HG02870 (cell line): ENCODE data around the gene UQCRC2.
"Not testable (repeated sequence)": the region's sequence is repeated elsewhere in the genome, so short reads cannot be mapped to it uniquely, and the experiment has no call there.

Experiments used
- ATAC-seq: cut with Tn5 transposase; IDR thresholded peaks from one replicate; pipeline ENCODE4 v1.9.1; 2021; ENCODE audit warnings: mild to moderate bottlenecking, moderate library complexity; ENCODE audit not compliant: unreplicated experiment

The UQCRC2 gene

GRCh38 chr16:22008215-22009059 is 55.3 kb downstream of the UQCRC2 start:
- ATAC-seq: no peak

DNA sequence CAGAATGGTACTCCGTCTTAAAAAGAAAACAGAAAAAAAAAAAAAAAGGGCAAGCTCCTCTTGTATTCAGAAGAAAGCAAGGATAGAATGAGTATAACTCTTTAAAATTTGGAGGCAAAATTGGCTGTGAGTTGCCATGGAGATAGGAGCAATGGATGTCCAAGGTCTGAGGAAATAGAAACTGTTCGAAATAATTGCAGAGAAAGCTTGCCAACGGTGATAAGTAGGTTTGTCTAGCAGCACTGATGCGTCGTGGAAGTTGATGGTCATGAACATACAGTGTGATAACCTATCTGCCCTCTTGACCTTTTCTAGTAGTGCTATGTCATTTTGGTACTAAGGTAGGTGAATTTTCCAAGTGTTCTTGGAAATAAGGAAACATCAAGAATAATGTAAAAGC is 57.7 kb downstream of the UQCRC2 start:
- no peak for ATAC-seq

DNA sequence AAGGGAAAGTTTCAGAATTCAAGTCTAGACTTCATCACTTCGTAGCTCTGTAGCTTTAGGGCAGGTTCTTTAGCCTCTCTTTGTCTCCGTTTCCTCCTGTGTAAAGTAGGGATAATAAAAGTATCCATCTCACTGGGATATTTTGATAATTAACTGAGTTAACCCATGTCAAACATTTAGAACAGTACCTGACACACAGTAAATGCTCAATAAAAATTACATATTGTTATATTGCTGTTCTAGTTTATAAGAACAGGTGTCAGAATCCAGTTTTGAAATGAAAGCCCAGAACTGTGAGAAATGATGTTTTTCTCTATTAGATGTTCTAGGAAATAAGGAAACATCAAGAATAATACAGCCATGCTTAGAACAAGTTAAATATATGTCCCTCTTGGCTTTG is 59.1 kb downstream of the UQCRC2 start:
- no peak for ATAC-seq

DNA sequence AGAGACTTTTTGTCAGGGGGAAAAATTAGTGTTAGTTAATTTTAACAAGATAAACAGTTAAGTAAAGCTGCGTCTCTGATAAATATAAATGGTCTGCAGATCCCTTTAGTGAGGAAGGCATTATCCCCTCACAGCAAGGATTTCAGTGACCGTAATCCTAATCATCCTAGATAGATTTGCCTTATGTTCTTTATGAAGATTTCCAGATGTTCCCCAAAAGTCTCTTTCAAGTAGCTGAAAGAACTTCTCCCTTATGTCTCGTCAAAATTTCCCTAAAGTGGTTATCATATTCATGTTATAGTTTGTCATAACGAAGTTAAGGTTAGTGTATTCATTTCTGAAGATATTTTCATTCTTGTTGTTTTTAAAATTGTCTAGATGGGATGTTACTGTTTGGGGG is 60.3 kb downstream of the UQCRC2 start:
- ATAC-seq: no peak

- ATAC-seq: peak; percentile 65
Observed at GRCh38 chr16:22014271-22014873, 61.2 kb downstream of the UQCRC2 start.

DNA sequence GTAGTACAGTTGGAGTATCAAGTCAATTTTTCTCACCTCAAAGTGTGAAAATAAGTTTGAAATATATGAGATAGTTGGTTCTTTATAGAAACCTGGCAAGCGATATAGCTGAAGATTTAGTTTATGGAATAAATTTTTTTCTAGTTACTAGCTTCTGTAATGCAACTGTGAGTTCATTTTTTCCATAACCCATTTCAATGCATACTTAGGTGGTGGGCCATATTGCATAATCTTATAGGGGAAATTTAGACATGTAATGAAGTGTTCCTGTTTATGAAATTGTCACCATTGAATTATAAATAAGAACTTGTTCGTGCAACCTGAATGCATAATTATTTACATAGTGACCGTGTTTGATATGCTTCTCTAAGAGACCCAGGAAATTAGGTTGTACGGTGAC is 63.8 kb downstream of the UQCRC2 start:
- ATAC-seq: no peak

GRCh38 chr16:22018559-22018958 is 65.4 kb downstream of the UQCRC2 start:
- ATAC-seq: no peak

DNA sequence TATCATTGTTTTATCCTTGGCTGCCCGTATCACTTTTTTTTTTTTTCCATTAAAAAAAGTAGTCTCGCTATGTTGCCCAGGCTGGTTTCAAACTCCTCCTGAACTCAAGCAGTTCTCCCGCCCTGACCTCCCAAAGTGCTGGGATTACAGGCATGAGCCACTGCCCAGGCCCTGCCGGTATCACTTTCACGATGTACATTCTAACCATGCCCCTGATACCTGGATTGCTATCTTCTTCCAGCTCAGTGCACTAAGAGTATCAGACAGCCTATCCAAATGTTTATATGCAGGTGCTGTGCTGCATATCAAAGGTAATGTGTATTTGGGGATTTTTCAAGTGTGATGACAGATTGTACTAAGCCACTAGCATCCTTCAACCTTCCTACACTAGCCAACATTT is 69.0 kb downstream of the UQCRC2 start:
- no peak for ATAC-seq

DNA sequence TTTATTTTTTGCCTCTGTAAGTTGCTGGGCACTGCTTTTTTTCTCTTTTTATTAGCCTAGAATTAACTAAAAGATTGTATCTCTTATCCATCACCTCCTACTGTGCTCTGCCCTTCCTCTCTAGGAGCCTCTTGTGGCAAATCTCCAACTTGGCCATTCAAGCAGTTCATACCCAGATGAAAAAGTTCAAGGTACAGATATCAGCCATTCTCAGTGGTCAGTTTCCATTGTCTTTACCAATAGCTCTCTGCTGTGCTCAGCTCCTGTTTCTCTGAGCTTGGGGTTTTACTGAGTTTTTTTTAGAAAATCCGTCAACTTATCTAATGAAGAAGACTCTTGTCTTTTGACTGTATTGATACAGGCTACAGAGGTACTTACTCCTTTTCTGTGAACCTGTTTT is 70.3 kb downstream of the UQCRC2 start:
- ATAC-seq: peak; percentile 54

- not testable (repeated sequence) for ATAC-seq
Observed at GRCh38 chr16:22024785-22025184, 71.6 kb downstream of the UQCRC2 start.

GRCh38 chr16:22027633-22028032 is 74.5 kb downstream of the UQCRC2 start:
- ATAC-seq: no peak

DNA sequence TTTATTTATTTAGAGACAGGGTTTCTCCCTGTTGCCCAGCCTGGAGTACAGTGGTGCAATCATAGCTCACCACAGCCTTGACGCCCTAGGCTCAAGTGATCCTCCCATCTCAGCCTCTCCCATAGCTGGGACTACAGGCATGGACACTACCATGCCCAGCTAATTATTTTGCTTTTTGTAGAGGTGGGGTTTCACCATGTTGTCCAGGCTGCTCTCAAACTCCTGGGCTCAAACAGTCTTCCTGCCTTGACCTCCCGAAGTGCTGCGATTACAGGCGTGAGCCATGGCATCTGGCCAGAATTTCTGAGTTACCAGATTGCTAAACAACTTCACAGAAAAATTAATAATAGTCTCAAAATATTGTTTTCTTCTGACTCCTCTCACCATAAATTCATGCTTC is 76.5 kb downstream of the UQCRC2 start:
- ATAC-seq: no peak

- ATAC-seq: no peak
Observed at GRCh38 chr16:22030087-22030812, 77.1 kb downstream of the UQCRC2 start.

GRCh38 chr16:22031483-22032083 is 78.4 kb downstream of the UQCRC2 start:
- no peak for ATAC-seq
